ENCODE measurements around the gene RNASE4.

GRCh38 chr14:20687362-20688166 lies 3.2 kb downstream of the RNASE4 start:
- TF ChIP-seq CTCF (IDR thresholded peaks at IDR 0.05; ENCODE audit: low read length) (no peak), EZH2phosphoT487 (IDR thresholded peaks at IDR 0.05; ENCODE audit: low read length) (no peak)
